ENCODE results near the gene RHBDD3.

The RHBDD3 gene

DNA sequence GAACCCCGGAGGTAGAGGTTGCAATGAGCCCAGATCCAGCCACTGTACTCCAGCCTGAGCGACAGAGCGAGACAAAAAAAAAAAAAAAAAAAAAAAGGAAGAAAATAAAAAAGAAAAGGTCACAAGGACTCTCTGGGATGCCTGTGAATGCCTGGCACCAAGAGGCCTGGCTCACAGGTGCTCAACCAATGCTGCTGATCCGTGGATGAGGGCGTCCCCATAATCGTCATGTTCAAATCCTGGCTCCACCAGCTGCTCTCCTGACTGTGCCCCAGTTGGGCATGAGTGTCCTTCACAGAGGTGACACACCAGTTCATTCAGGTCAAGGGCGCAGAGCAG, 38.0 kb upstream of the RHBDD3 start:
- no peak overlapping the region for H3K4me3 ChIP-seq (ENCODE audit: control insufficient read depth, low read depth, low read length)
- DNase-seq (ENCODE audit: low read depth), result no peak
- TF ChIP-seq CTCF (conservative IDR thresholded peaks at IDR 0.05; ENCODE audit: control insufficient read depth, insufficient read depth, low read depth, low read length), result no peak

DNA sequence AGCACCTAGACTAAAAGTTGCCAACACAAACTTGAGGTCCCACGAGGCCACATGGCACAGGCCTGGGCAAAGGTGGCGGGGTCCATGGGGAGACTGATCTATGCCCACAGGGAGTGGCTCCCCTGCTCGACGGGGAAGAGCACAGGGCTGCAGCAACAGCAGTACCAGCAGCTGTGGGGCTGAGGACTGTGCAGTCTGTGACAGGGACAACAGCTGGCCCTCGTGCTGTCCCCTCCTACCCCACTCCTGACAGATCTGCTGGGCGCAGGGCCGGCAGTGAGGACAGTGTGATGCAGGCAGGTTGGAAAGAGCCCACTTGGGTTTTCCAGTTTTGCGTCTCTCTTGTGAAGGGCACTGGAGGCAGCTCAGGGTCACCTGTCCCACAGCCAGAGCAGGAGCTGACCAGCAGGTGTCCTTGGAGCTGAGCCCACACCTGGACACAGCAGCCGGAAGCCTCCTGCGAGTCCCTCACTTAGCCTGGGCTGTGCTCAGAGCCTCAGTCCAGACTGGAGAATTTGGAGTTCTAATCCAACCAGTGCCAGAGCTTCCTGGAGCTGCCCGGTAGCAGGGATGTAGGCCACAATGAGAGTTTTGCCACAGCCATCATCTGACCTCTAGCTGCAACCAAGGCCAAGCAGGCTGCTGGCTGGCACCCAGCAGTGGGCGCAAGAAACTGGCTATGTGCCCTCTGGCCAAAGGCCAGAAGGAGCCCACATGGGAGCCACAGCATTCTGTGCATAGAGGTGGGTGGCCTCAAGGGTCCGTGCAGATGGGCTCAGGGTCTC, 35.1 kb upstream of the RHBDD3 start:
- TF ChIP-seq CTCF (conservative IDR thresholded peaks at IDR 0.05; ENCODE audit: control insufficient read depth, insufficient read depth, low read depth, low read length), result no peak
- DNase-seq (ENCODE audit: low read depth), result no peak
- H3K4me3 ChIP-seq (ENCODE audit: control insufficient read depth, low read depth, low read length), result no peak overlapping the region

GRCh38 chr22:29302402-29302680, 34.6 kb upstream of the RHBDD3 start:
- TF ChIP-seq CTCF (conservative IDR thresholded peaks at IDR 0.05; ENCODE audit: control insufficient read depth, insufficient read depth, low read depth, low read length), result no peak
- DNase-seq (ENCODE audit: low read depth), result no peak
- no peak overlapping the region for H3K4me3 ChIP-seq (ENCODE audit: control insufficient read depth, low read depth, low read length)

GRCh38 chr22:29301716-29302401, 34.1 kb upstream of the RHBDD3 start:
- no peak overlapping the region for H3K4me3 ChIP-seq (ENCODE audit: control insufficient read depth, low read depth, low read length)
- no peak for TF ChIP-seq CTCF (conservative IDR thresholded peaks at IDR 0.05; ENCODE audit: control insufficient read depth, insufficient read depth, low read depth, low read length)
- DNase-seq (ENCODE audit: low read depth), result no peak

DNA sequence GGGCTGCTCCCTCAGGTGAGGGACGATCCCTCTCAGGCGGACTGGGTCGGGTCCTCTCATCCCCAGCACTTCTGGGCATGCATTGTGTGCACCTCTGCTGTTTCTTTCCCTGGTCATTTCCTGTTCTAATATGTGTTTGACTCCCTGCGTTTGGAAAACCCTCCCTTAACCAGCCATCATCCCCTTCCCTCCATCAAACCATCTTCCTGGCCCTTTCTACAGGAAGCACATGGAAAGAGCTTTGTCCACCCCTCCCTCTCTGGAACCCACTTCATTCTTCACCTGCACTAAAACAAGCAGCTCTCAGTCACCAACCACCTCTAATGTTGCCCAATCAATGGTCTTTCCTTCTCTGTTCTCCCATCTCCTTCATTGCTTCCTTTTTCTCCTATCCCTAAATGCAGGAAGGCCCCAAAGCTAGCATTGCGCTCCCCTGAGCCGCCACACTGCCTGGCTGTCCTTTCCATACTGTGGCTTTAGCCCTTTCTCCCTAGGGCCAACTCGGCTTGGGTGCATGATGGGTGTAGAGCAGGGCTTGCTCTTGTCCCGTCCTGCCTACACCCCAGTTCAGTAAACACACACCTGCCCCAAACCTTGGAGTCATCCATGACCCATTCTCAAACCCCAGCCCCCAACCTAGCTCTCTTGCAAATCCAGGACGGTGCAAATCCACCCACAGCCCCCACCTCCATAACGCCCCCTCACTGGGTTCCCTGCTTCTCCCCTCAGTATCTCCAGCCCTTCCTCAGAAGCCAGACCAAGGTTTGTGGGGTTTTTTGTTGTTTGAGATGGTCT, 33.2 kb upstream of the RHBDD3 start:
- H3K4me3 ChIP-seq (ENCODE audit: control insufficient read depth, low read depth, low read length), result no peak overlapping the region
- DNase-seq (ENCODE audit: low read depth), result no peak
- TF ChIP-seq CTCF (conservative IDR thresholded peaks at IDR 0.05; ENCODE audit: control insufficient read depth, insufficient read depth, low read depth, low read length), result no peak

- no peak for DNase-seq (ENCODE audit: low read depth)
- H3K4me3 ChIP-seq (ENCODE audit: control insufficient read depth, low read depth, low read length), result no peak overlapping the region
- no peak for TF ChIP-seq CTCF (conservative IDR thresholded peaks at IDR 0.05; ENCODE audit: control insufficient read depth, insufficient read depth, low read depth, low read length)
Observed at GRCh38 chr22:29300467-29300806, 32.7 kb upstream of the RHBDD3 start.
